ENCODE data around the gene THRAP3.

DNA sequence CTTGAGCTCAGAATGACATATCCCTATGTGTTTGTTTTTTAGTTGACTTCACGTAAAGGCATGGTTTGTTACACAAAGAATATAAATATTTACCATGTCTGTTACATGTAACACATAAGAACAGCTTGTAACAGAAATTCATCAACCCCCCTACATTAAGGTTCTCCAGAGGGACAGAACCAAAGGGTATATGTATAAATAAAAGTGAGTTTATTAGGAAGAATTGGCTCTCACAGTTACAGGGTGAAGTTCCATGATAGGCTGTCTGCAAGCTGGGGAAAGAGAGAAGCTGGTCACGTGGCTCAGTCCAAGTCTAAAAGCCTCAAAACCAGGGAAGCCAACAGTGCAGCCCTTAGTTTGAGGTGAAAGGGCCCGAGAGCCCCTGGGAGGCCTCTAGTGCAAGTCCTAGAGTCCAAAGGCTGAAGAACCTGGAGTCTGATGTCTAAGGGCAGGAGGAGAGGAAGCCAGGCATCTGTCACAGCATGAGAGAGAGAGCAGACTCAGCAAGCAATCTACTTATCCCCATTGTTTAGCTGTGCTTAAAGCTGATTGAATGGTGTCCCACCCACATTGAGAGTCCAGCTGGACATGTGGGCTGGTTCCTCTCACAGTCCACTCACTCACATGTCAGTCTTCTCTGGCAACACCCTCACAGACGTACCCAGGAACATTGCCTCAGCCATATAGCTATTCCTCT lies 15.8 kb downstream of the THRAP3 start:
- TF ChIP-seq, protein P1, sequence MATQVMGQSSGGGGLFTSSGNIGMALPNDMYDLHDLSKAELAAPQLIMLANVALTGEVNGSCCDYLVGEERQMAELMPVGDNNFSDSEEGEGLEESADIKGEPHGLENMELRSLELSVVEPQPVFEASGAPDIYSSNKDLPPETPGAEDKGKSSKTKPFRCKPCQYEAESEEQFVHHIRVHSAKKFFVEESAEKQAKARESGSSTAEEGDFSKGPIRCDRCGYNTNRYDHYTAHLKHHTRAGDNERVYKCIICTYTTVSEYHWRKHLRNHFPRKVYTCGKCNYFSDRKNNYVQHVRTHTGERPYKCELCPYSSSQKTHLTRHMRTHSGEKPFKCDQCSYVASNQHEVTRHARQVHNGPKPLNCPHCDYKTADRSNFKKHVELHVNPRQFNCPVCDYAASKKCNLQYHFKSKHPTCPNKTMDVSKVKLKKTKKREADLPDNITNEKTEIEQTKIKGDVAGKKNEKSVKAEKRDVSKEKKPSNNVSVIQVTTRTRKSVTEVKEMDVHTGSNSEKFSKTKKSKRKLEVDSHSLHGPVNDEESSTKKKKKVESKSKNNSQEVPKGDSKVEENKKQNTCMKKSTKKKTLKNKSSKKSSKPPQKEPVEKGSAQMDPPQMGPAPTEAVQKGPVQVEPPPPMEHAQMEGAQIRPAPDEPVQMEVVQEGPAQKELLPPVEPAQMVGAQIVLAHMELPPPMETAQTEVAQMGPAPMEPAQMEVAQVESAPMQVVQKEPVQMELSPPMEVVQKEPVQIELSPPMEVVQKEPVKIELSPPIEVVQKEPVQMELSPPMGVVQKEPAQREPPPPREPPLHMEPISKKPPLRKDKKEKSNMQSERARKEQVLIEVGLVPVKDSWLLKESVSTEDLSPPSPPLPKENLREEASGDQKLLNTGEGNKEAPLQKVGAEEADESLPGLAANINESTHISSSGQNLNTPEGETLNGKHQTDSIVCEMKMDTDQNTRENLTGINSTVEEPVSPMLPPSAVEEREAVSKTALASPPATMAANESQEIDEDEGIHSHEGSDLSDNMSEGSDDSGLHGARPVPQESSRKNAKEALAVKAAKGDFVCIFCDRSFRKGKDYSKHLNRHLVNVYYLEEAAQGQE (IDR thresholded peaks at IDR 0.05; ENCODE audit: insufficient read depth in 1 of 2, low read depth in 2 of 2, low read length in 2 of 2): no peak
- TF ChIP-seq TAF1 (IDR thresholded peaks at IDR 0.05; ENCODE audit: borderline replicate concordance, insufficient read depth, low read length): no peak
- TF ChIP-seq POLR2AphosphoS5 (IDR thresholded peaks at IDR 0.05; ENCODE audit: low read depth, low read length): no peak
